Glutamatergic neuron (in vitro differentiated cells): ENCODE data around the gene RNF146. TPM values are rescaled to one million over a fixed set of nuclear protein-coding genes. Genes with fewer than 3 reads are reported as not detected.

Experiments used
- DNase-seq: peaks from one replicate; pipeline ENCODE4 v3.0.0; 2022
- H3K27ac Mint-ChIP-seq: one replicate; pipeline ENCODE4 v1.8.0; 2020; ENCODE audit warnings: mild to moderate bottlenecking, mixed read lengths, inconsistent platforms; ENCODE audit not compliant: unreplicated experiment
- H3K27me3 Mint-ChIP-seq: one replicate; pipeline ENCODE4 v1.8.0; 2020; ENCODE audit warnings: mild to moderate bottlenecking, moderate library complexity, mixed read lengths, inconsistent platforms; ENCODE audit not compliant: unreplicated experiment
- H3K36me3 Mint-ChIP-seq: one replicate; pipeline ENCODE4 v1.8.0; 2020; ENCODE audit warnings: mild to moderate bottlenecking, mixed read lengths, inconsistent platforms; ENCODE audit not compliant: unreplicated experiment
- H3K4me1 Mint-ChIP-seq: one replicate; pipeline ENCODE4 v1.8.0; 2020; ENCODE audit warnings: mild to moderate bottlenecking, low read depth, mixed read lengths, inconsistent platforms; ENCODE audit not compliant: unreplicated experiment
- H3K4me3 Mint-ChIP-seq: one replicate; pipeline ENCODE4 v1.8.0; 2020; ENCODE audit warnings: mild to moderate bottlenecking, mixed read lengths, inconsistent platforms; ENCODE audit not compliant: unreplicated experiment
- H3K9me3 Mint-ChIP-seq: one replicate; pipeline ENCODE4 v1.8.0; 2020; ENCODE audit warnings: mild to moderate bottlenecking, moderate library complexity, mixed read lengths, inconsistent platforms; ENCODE audit not compliant: unreplicated experiment
- CTCF ChIP-seq: fragments of 200-600 bp; sonication (generic); IDR thresholded peaks from one replicate; pipeline ENCODE4 v1.5.0; 2021; ENCODE audit not compliant: partially characterized antibody, unreplicated experiment
- total RNA-seq: library from RNA; stranded (reverse); fragmentation: NEBNext Ultra II Directional; extraction: Animal tissue kit (Norgen Biotek cat#: 25700); gene quantifications from one replicate; pipeline ENCODE4 v1.2.1, GENCODE V29; 2021; ENCODE audit not compliant: unreplicated experiment

Gene RNF146
- total RNA-seq, 1 donor from 2014 or later = 71.1 TPM

DNA sequence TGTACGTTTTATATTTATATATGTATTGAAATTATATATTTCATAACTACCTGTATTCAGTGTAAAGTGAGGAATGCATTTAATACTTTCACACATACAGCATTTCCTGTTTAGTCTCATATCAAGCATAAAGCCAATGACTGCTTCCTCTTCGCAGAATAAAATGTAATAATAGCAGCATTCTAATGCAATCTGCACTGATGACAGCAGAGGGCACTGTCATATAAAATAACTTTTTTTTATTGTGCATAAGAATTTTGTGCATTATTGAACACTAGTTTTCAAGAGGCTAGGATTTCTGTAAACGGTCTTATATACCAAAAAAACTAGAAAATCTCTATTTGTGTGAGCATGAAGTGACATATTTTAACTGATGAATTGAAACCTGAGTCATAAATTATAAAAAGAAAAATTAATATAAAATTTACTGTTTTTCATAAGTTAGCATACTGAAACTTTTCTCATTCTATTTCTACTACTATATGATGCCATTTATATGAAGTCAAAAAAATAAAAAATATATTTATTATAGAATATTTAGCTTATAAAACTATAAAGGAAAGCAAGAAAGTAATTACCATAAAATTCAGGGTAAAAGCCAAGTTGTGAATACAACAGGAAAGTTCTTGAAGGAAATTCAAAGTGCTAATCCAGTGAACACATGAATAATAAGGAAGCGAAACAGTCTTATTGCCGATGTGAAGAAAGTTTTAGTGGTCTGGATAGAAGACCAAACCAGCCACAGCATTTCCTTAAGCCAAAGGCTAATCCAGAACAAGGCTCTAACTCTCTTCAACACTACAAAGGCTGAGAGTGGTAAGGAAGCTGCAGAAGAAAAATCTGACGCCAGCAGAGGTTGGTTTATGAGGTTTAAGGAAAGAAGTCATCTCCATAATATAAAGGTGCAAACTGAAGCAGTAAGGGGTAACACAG, 36.3 kb downstream of the RNF146 start:
- Mint-ChIP-seq H3K27ac (no peak overlapping the region), H3K4me1 (peaks cover 10% of the 10 kb centered on the region), H3K4me3 (no peak overlapping the region), H3K27me3 (no peaks in the 10 kb centered on the region), H3K36me3 (peaks cover 7% of the 10 kb centered on the region), H3K9me3 (peaks cover 6% of the 10 kb centered on the region)
- DNase-seq = no peak
- TF ChIP-seq CTCF = peak; percentile 76

DNA sequence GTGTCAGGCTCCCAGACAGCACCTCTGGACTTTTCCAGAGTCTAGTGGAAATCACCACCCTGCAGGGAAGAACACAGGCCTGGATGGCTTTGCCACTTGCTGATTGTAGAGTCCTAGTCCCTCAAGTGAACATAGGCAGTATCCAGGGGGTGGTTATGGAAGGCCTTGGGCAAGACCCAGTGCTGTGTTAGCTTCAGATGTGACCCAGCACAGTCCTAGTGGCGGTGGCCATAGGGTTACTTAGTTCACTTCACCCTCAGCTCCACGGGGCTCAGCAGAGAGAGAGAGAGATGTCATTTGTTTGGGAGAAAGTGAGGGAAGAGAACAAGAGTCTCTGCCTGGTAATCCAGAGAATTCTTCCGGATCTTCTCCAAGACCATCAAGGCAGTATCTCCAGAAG, 37.3 kb downstream of the RNF146 start:
- no peak for TF ChIP-seq CTCF
- Mint-ChIP-seq H3K4me1 (peaks cover 10% of the 10 kb centered on the region), H3K27me3 (no peaks in the 10 kb centered on the region), H3K27ac (no peak overlapping the region), H3K9me3 (peaks cover 6% of the 10 kb centered on the region), H3K36me3 (peaks cover 12% of the 10 kb centered on the region), H3K4me3 (no peak overlapping the region)
- DNase-seq = no peak

DNA sequence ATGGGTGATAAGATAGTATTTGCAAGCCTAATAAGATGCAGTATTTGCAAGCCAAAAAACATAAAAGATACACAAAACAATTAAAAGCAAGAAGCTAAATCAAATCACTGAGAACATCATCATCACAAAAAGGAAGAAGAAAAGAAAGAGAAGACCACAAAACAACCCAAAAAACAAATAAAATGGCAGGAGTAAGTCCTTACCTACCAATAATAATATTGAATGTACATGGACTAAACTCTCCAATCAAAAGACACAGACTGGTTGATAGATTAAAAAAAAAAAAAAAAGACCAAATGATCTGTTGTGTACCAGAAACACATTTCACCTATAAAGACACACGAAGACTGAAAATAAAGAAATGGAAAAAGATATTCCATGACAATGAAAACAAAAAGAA, 39.1 kb downstream of the RNF146 start:
- Mint-ChIP-seq H3K9me3 (peaks cover 6% of the 10 kb centered on the region), H3K27me3 (peaks cover 2% of the 10 kb centered on the region), H3K4me1 (peaks cover 6% of the 10 kb centered on the region), H3K4me3 (no peak overlapping the region), H3K27ac (no peak overlapping the region), H3K36me3 (peaks cover 20% of the 10 kb centered on the region)
- no peak for DNase-seq
- no peak for TF ChIP-seq CTCF

DNA sequence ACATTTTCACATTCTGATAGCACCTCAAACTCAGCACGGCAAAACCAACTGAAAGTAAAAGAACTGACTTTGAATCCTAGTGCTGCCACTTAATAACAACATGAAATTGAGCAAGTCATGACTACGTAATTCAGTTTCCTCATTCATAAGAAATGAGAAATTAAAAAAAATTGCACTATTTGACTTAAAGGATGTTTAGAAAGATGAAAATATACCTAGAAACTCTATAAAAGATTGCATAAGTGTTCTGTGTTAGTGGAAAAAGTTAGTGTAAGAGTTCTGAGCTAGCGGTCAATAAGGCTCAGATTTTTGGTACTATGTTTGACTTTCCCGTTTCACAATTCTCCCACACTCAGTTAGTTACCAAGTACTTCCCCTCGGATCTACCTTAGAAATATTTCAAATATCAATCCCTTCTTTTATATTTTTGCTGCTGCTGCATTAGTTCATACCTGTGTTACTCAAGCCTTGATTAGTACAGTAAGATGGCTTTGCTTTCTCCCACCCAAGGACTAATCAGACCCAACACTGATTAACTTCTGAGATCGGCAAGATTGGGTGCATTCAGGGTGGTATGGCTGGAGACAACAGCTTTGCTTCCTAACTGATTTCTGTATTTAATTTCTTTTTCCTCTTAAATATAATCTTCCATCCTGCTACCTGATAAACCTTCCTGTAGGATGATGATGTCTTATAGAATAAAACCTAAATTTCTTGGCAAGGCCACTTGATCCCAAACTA, 50.9 kb downstream of the RNF146 start:
- Mint-ChIP-seq H3K4me1 (no peaks in the 10 kb centered on the region), H3K4me3 (no peak overlapping the region), H3K27me3 (no peaks in the 10 kb centered on the region), H3K9me3 (no peaks in the 10 kb centered on the region), H3K36me3 (no peaks in the 10 kb centered on the region), H3K27ac (no peak overlapping the region)
- no peak for DNase-seq
- no peak for TF ChIP-seq CTCF

- Mint-ChIP-seq H3K27ac (no peak overlapping the region), H3K36me3 (no peaks in the 10 kb centered on the region), H3K4me1 (no peaks in the 10 kb centered on the region), H3K27me3 (no peaks in the 10 kb centered on the region), H3K4me3 (no peak overlapping the region), H3K9me3 (no peaks in the 10 kb centered on the region)
- DNase-seq = no peak
- no peak for TF ChIP-seq CTCF
Observed at GRCh38 chr6:127319686-127320085, 53.0 kb downstream of the RNF146 start.
